ENCODE results near the gene PAX3. TPM values are rescaled to one million over a fixed set of nuclear protein-coding genes. Genes with fewer than 3 reads are reported as not detected.

The PAX3 gene
- total RNA-seq, 1 donor from 2014 or later: 0.52 TPM

DNA sequence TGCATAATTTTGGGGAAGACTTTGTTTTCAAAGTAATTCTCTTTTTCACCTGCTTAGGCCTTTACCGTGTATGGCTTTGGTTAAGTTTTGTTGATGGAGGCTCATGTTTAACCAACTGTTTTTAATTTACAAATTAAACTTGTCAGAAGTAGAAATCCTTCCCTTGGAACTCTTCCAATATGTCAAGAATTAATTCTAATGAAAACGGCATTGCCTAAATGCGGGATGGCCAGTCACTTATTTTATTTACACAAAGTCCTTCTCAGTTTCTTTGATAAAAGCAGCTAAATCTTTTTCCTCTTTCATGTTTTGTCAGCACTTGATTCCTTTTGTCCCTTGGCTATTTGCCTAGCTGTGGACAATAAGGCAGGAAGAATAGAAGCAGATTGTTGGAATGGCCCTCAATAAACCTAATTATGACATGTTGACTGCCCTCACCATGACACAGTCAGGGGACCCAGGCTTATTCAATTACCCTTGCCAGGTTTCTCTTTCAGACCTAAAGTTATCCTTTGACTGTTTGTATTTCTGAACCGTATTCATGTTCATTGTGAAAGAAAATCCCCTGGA is 26.3 kb downstream of the PAX3 start:
- H3K4me1 ChIP-seq (ENCODE audit: control insufficient read depth in 3 of 3, insufficient read depth in 3 of 3, low read length in 3 of 3): peaks cover 0 to 2% (median 0%) of the 10 kb centered on the region in 3 donors
- no peaks in the 10 kb centered on the region for H3K9me3 ChIP-seq (ENCODE audit: control insufficient read depth in 3 of 3, low read length in 3 of 3)
- H3K4me3 ChIP-seq (ENCODE audit: low read length in 3 of 3): peak overlapping the region in 1 of 3 donors; percentile 11
- H3K27me3 ChIP-seq (ENCODE audit: control insufficient read depth in 3 of 3, insufficient read depth in 3 of 3, low read length in 3 of 3): peaks cover 0 to 7% (median 0%) of the 10 kb centered on the region in 3 donors
- no peaks in the 10 kb centered on the region for H3K36me3 ChIP-seq (ENCODE audit: control insufficient read depth in 3 of 3, insufficient read depth in 3 of 3, low read length in 3 of 3)
- H3K27ac ChIP-seq (ENCODE audit: low read depth, low read length): no peak overlapping the region
- no peak overlapping the region for H3K9ac ChIP-seq (ENCODE audit: low read depth in 1 of 3, low read length in 3 of 3)

- H3K36me3 ChIP-seq (ENCODE audit: control insufficient read depth in 3 of 3, insufficient read depth in 3 of 3, low read length in 3 of 3): no peaks in the 10 kb centered on the region
- H3K4me3 ChIP-seq (ENCODE audit: low read length in 3 of 3): no peak overlapping the region
- H3K4me1 ChIP-seq (ENCODE audit: control insufficient read depth in 3 of 3, insufficient read depth in 3 of 3, low read length in 3 of 3): peaks cover 0 to 2% (median 0%) of the 10 kb centered on the region in 3 donors
- no peak overlapping the region for H3K9ac ChIP-seq (ENCODE audit: low read depth in 1 of 3, low read length in 3 of 3)
- H3K27me3 ChIP-seq (ENCODE audit: control insufficient read depth in 3 of 3, insufficient read depth in 3 of 3, low read length in 3 of 3): peaks cover 0 to 7% (median 0%) of the 10 kb centered on the region in 3 donors
- no peak overlapping the region for H3K27ac ChIP-seq (ENCODE audit: low read depth, low read length)
- H3K9me3 ChIP-seq (ENCODE audit: control insufficient read depth in 3 of 3, low read length in 3 of 3): no peaks in the 10 kb centered on the region
These were observed 26.9 kb downstream of the PAX3 start for GRCh38 chr2:222271854-222272253.

- H3K36me3 ChIP-seq (ENCODE audit: control insufficient read depth in 3 of 3, insufficient read depth in 3 of 3, low read length in 3 of 3): no peaks in the 10 kb centered on the region
- H3K4me1 ChIP-seq (ENCODE audit: control insufficient read depth in 3 of 3, insufficient read depth in 3 of 3, low read length in 3 of 3): peaks cover 0 to 2% (median 0%) of the 10 kb centered on the region in 3 donors
- no peak overlapping the region for H3K9ac ChIP-seq (ENCODE audit: low read depth in 1 of 3, low read length in 3 of 3)
- no peak overlapping the region for H3K27ac ChIP-seq (ENCODE audit: low read depth, low read length)
- H3K4me3 ChIP-seq (ENCODE audit: low read length in 3 of 3): no peak overlapping the region
- no peaks in the 10 kb centered on the region for H3K27me3 ChIP-seq (ENCODE audit: control insufficient read depth in 3 of 3, insufficient read depth in 3 of 3, low read length in 3 of 3)
- no peaks in the 10 kb centered on the region for H3K9me3 ChIP-seq (ENCODE audit: control insufficient read depth in 3 of 3, low read length in 3 of 3)
These were observed 28.4 kb downstream of the PAX3 start for GRCh38 chr2:222270396-222270795.

- Histone ChIP-seq H3K9ac (ENCODE audit: low read depth in 1 of 3, low read length in 3 of 3) (no peak overlapping the region), H3K9me3 (ENCODE audit: control insufficient read depth in 3 of 3, low read length in 3 of 3) (no peaks in the 10 kb centered on the region), H3K4me3 (ENCODE audit: low read length in 3 of 3) (no peak overlapping the region), H3K36me3 (ENCODE audit: control insufficient read depth in 3 of 3, insufficient read depth in 3 of 3, low read length in 3 of 3) (no peaks in the 10 kb centered on the region), H3K27me3 (ENCODE audit: control insufficient read depth in 3 of 3, insufficient read depth in 3 of 3, low read length in 3 of 3) (no peaks in the 10 kb centered on the region), H3K27ac (ENCODE audit: low read depth, low read length) (no peak overlapping the region), H3K4me1 (ENCODE audit: control insufficient read depth in 3 of 3, insufficient read depth in 3 of 3, low read length in 3 of 3) (peaks cover 0 to 2% (median 0%) of the 10 kb centered on the region in 3 donors)
These were observed 29.7 kb downstream of the PAX3 start for GRCh38 chr2:222269132-222269531.

DNA sequence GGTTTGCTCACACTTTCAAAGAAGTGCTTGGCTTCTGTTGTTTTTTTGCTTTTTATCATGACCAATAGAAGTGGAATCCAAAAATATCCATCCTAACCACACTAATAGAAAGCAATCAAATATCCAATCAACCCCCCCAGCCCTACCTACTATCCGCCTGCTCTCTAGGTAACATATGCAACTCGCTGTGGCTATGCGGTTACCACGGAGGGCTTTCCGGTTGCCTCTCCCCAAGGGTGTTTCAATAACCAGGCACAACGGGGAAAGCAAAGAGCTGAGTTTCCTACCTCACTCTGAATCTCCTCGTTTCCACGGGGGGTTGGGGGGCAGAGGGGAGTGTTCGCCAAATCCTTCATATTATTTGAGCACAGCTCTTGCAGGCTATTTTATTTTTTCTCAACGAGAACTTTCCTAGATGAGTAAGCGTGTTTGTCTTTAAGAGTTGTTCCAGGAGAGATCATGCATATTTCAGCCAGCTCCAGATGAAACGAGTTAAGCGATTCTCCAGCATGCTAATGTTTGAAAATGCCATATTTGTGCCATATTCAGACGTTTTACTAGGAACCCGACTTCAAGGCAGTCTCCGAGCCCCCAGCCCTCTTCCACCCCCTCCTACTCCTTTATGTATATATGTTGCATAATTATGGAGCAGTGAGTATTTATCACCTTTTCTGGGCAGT is 30.3 kb downstream of the PAX3 start:
- H3K9ac ChIP-seq (ENCODE audit: low read depth in 1 of 3, low read length in 3 of 3): no peak overlapping the region
- no peaks in the 10 kb centered on the region for H3K9me3 ChIP-seq (ENCODE audit: control insufficient read depth in 3 of 3, low read length in 3 of 3)
- H3K27ac ChIP-seq (ENCODE audit: low read depth, low read length): no peak overlapping the region
- no peak overlapping the region for H3K4me3 ChIP-seq (ENCODE audit: low read length in 3 of 3)
- H3K36me3 ChIP-seq (ENCODE audit: control insufficient read depth in 3 of 3, insufficient read depth in 3 of 3, low read length in 3 of 3): no peaks in the 10 kb centered on the region
- H3K27me3 ChIP-seq (ENCODE audit: control insufficient read depth in 3 of 3, insufficient read depth in 3 of 3, low read length in 3 of 3): no peaks in the 10 kb centered on the region
- H3K4me1 ChIP-seq (ENCODE audit: control insufficient read depth in 3 of 3, insufficient read depth in 3 of 3, low read length in 3 of 3): peaks cover 0 to 2% (median 0%) of the 10 kb centered on the region in 3 donors

- Histone ChIP-seq H3K4me3 (ENCODE audit: low read length in 3 of 3) (no peak overlapping the region), H3K9me3 (ENCODE audit: control insufficient read depth in 3 of 3, low read length in 3 of 3) (no peaks in the 10 kb centered on the region), H3K9ac (ENCODE audit: low read depth in 1 of 3, low read length in 3 of 3) (no peak overlapping the region), H3K27ac (ENCODE audit: low read depth, low read length) (no peak overlapping the region), H3K4me1 (ENCODE audit: control insufficient read depth in 3 of 3, insufficient read depth in 3 of 3, low read length in 3 of 3) (no peaks in the 10 kb centered on the region), H3K36me3 (ENCODE audit: control insufficient read depth in 3 of 3, insufficient read depth in 3 of 3, low read length in 3 of 3) (no peaks in the 10 kb centered on the region), H3K27me3 (ENCODE audit: control insufficient read depth in 3 of 3, insufficient read depth in 3 of 3, low read length in 3 of 3) (no peaks in the 10 kb centered on the region)
These were observed 33.9 kb downstream of the PAX3 start for GRCh38 chr2:222264791-222265320.

DNA sequence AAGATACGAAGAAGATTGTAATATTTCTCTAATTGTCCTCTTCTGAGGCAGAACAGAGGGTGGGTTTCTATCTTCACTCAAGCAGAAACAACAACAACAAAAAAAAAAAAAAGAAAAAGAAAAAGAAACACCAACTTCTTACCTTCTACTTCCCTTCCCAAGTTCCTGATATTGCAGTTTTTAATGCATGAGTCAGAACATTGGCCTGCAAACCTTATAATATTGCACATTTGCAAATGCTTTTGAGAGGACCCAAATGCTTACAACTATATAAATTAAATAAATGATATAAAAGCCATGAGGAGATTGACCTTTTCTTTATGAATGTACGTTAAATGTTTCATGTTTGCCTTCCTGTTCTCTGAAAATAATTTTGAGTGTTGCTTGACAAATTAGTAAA is 37.3 kb downstream of the PAX3 start:
- Histone ChIP-seq H3K27ac (ENCODE audit: low read depth, low read length) (no peak overlapping the region), H3K36me3 (ENCODE audit: control insufficient read depth in 3 of 3, insufficient read depth in 3 of 3, low read length in 3 of 3) (no peaks in the 10 kb centered on the region), H3K4me1 (ENCODE audit: control insufficient read depth in 3 of 3, insufficient read depth in 3 of 3, low read length in 3 of 3) (no peaks in the 10 kb centered on the region), H3K9me3 (ENCODE audit: control insufficient read depth in 3 of 3, low read length in 3 of 3) (no peaks in the 10 kb centered on the region), H3K4me3 (ENCODE audit: low read length in 3 of 3) (no peak overlapping the region), H3K27me3 (ENCODE audit: control insufficient read depth in 3 of 3, insufficient read depth in 3 of 3, low read length in 3 of 3) (no peaks in the 10 kb centered on the region), H3K9ac (ENCODE audit: low read depth in 1 of 3, low read length in 3 of 3) (no peak overlapping the region)

DNA sequence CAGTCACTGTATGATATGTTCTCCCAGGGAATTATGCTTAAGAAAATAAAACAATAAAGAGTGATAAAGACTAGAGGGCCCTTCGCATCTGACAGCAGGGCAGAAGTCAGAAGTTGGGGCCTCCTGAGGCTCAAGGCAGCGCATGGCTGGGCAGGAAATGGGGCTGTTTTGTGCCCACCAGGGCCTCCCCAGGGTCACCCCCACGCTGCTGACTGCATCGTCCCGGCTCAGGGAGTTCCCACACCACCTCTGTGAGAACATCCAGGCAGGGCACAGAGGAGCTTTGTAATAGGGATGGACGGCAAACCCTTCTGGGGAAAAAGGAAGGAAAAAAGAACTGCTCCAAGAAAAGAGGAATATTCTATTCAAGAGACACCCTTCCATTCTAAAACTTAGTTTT is 41.2 kb downstream of the PAX3 start:
- Histone ChIP-seq H3K9me3 (ENCODE audit: control insufficient read depth in 3 of 3, low read length in 3 of 3) (no peaks in the 10 kb centered on the region), H3K27me3 (ENCODE audit: control insufficient read depth in 3 of 3, insufficient read depth in 3 of 3, low read length in 3 of 3) (peaks cover 0 to 3% (median 0%) of the 10 kb centered on the region in 3 donors), H3K36me3 (ENCODE audit: control insufficient read depth in 3 of 3, insufficient read depth in 3 of 3, low read length in 3 of 3) (no peaks in the 10 kb centered on the region), H3K9ac (ENCODE audit: low read depth in 1 of 3, low read length in 3 of 3) (no peak overlapping the region), H3K4me3 (ENCODE audit: low read length in 3 of 3) (no peak overlapping the region), H3K4me1 (ENCODE audit: control insufficient read depth in 3 of 3, insufficient read depth in 3 of 3, low read length in 3 of 3) (no peaks in the 10 kb centered on the region), H3K27ac (ENCODE audit: low read depth, low read length) (no peak overlapping the region)

- H3K36me3 ChIP-seq (ENCODE audit: control insufficient read depth in 3 of 3, insufficient read depth in 3 of 3, low read length in 3 of 3): no peaks in the 10 kb centered on the region
- H3K9me3 ChIP-seq (ENCODE audit: control insufficient read depth in 3 of 3, low read length in 3 of 3): no peaks in the 10 kb centered on the region
- no peaks in the 10 kb centered on the region for H3K4me1 ChIP-seq (ENCODE audit: control insufficient read depth in 3 of 3, insufficient read depth in 3 of 3, low read length in 3 of 3)
- H3K27ac ChIP-seq (ENCODE audit: low read depth, low read length): no peak overlapping the region
- no peak overlapping the region for H3K4me3 ChIP-seq (ENCODE audit: low read length in 3 of 3)
- peaks cover 0 to 3% (median 0%) of the 10 kb centered on the region in 3 donors for H3K27me3 ChIP-seq (ENCODE audit: control insufficient read depth in 3 of 3, insufficient read depth in 3 of 3, low read length in 3 of 3)
- H3K9ac ChIP-seq (ENCODE audit: low read depth in 1 of 3, low read length in 3 of 3): no peak overlapping the region
These were observed 42.5 kb downstream of the PAX3 start for GRCh38 chr2:222256250-222256649.

GRCh38 chr2:222255090-222255489 is 43.7 kb downstream of the PAX3 start:
- Histone ChIP-seq H3K9ac (ENCODE audit: low read depth in 1 of 3, low read length in 3 of 3) (no peak overlapping the region), H3K4me1 (ENCODE audit: control insufficient read depth in 3 of 3, insufficient read depth in 3 of 3, low read length in 3 of 3) (no peaks in the 10 kb centered on the region), H3K27me3 (ENCODE audit: control insufficient read depth in 3 of 3, insufficient read depth in 3 of 3, low read length in 3 of 3) (peaks cover 0 to 3% (median 0%) of the 10 kb centered on the region in 3 donors), H3K9me3 (ENCODE audit: control insufficient read depth in 3 of 3, low read length in 3 of 3) (no peaks in the 10 kb centered on the region), H3K27ac (ENCODE audit: low read depth, low read length) (no peak overlapping the region), H3K4me3 (ENCODE audit: low read length in 3 of 3) (no peak overlapping the region), H3K36me3 (ENCODE audit: control insufficient read depth in 3 of 3, insufficient read depth in 3 of 3, low read length in 3 of 3) (no peaks in the 10 kb centered on the region)

All from skeletal muscle tissue (tissue), 4 donors.